HG03575 (cell line): ENCODE data around the gene HSPD1.

Experiments used
- ATAC-seq: cut with Tn5 transposase; IDR thresholded peaks from one replicate; pipeline ENCODE4 v1.9.1; 2021; ENCODE audit not compliant: unreplicated experiment, insufficient number of reproducible peaks, low FRiP score; ENCODE audit errors: extremely low read depth

Gene HSPD1

DNA sequence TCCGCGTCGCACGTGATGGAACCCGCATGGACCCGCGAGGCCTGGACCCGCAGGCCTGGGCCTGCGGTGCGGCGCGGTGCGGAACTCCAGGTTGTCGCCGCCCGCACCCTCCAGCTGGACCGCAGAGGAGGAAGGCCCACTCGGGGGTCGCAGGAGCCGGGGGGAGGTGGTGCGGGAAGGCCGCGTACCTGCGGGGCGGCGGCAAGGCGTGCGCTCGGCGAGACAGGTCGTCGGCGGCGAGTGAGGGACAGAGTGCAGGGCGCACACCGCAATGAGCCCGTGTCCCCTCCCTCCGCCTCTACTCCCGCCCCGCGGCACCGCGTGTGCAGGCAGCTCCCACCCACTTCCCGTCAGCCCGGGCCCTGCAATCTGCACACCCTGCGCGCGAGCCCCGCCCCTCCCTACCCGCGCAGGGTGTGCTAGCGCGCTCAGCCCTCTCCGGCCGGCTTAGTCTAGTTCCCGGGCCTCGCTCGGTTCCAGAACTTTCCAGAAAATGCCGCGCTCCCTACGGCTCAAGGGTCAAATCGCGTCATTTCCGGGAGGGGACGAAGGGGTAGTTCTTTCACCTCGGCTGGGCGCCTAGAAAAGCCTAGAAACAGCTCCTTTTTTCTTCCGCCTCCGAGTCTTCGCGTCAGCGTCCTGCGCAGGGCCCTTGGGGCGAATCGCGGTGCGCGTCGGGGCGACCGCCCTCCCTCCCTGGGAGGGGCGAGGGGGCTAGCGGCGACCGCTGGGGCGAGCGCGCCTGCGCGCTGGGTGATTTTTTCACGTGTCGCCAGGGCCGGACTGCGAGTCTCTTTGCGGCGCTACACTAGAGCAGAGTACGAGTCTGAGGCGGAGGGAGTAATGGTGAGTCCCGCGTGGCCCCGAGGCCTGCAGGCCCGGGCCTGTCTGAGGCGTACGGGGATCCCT lies at the start of gene HSPD1, which contains the start of gene HSPE1:
Gene HSPD1 (minus strand): TSS at position 247 of the 909 bp plus-strand sequence. CDS start 992 bp downstream, outside the sequence.
Gene HSPE1 (plus strand): TSS at position 786 of the 909 bp plus-strand sequence. CDS start 58 bp downstream, at position 844.
- ATAC-seq, result peak; percentile 74

DNA sequence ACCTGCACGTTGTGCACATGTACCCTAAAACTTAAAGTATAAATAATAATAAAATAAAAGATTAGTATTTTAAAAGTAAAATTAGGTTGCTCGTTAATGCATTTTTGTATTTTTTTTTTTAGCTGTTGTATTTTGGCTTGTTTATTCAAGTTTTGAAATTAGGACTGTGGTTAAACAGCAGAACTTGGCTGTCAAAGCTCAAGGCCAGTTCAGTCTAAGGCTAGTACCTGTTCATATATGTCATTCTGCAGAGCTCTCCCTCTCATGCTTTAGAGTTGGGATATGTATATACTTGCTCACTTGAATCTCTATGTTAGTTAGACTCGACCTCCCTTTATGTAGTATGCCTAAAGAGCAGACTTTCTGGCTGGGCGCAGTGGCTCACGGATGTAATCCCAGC lies 48.9 kb upstream of the HSPD1 start:
- no peak for ATAC-seq

DNA sequence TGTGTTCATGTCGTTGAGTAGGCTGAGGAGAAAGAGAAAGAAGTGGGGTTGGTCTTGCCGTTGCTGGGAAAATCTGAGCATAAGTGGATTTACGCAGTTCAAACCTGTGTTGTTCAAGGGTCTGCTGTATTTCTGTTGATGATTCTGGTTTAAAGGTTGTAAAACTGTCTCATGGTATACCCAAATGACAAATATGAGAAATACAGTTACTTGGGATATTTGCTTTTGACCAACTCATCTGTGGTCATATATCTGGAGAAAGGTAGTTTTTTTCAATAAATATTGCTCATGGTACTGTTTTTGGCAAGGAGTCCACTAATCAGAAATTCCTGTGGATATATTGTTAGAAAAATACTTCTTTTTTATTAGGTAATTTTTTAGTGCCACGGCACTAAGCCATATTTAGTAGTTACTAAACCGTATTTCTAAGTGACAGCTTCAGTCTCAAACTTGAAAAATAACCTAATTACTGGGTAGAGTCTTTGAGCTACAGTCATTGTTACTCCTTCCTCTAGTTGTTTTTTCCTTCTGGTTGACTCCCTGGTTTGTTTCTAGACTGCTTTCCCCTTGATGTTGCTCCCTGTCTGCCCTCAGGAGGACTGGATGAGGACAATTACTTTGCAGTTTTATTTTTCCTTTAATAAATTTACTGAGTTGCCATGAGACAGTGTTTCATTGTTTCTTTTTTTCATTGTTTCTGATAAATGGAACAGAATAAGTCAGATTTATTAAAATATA lies 47.7 kb upstream of the HSPD1 start:
- no peak for ATAC-seq

DNA sequence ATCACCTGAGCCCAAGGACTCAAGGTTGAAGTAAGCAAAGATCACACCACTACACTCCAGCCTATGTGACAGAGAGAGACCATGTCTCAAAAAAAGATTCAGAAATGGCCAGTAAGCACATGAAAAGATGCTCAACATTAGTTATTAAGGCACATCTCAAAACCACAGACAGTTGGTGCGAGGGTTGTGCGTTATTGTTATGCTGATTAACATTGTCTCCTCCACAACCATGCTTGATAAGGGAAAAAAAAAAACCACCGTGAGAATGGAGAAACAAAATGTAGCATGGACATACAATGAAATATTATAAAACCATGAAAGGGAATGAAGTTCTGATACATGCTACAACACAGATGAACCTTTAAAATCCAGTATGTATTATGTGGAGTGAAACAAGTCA lies 43.6 kb upstream of the HSPD1 start:
- no peak for ATAC-seq

DNA sequence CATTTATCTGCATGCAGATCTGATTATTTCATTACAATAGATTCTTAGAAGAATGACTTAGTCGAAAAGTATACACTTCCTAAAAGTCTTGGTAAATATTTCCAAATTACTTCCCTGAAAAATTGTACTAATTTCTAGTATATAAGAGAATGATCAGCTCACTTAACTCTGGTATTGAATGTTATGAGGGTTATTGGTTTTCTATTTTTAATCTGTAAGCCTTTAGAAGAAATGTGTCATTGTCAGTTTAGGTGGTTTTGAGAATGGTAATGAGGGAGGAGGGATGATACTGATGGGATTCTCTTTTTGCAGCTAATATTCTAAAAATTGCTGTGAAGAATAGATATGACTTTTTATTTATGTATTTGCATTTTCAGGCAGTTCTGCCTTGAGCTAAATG lies 40.1 kb upstream of the HSPD1 start:
- no peak for ATAC-seq

DNA sequence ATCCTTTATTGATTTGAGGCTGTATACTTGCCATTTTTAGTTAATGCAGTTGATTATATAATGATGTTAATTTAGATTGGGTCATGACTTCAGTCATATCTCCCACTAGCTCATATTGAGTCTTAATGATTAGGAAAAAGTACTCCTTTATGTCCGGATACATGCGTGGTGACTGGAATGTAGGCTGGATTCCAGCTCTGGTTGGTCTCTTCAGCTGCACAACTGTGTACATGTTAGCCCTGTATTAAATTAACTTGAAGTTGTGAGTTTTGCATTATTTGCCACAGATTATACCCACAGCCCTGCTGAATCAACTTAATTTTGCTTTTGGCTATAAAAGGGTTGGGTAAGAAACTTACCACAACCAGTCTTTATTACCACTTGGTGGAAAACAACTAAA lies 38.8 kb upstream of the HSPD1 start:
- ATAC-seq, result no peak

DNA sequence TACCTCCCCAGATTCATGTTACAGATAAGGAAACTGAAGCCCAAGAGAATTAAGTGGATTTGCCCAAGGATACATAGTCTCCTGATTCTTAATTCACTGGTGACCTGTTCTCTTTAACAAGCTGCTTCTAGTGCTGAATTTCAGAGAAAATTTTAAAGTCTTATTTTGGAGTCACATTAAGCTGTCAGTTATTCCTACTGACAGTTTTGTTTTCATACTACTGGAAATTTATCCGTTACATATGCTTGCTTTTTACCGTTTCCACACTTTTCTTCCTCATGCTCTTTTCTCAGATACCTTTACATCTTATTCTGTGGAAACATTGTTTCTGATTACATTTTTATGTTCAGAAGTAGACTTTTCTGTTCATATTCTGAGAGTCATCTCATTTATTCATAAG lies 17.5 kb upstream of the HSPD1 start:
- ATAC-seq, result no peak

DNA sequence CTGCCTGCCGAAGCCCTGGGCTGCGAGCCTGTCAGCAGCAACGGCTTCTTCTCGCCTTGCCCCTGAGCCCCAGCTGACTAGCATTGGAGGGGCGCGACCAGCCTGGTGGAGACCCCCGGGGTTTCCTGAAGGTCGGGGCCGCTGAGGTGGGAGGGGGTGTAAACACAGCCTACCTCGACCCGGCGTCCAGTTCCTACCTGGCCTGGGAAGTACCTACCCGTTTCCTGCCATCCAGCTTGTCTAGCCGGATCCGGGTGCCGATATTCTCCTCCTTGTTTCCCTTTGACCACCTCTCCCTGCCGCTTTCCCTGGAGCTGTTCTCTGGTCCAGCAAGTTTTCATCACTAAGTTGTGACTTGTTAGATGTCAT lies 16.7 kb upstream of the HSPD1 start:
- ATAC-seq, result no peak

DNA sequence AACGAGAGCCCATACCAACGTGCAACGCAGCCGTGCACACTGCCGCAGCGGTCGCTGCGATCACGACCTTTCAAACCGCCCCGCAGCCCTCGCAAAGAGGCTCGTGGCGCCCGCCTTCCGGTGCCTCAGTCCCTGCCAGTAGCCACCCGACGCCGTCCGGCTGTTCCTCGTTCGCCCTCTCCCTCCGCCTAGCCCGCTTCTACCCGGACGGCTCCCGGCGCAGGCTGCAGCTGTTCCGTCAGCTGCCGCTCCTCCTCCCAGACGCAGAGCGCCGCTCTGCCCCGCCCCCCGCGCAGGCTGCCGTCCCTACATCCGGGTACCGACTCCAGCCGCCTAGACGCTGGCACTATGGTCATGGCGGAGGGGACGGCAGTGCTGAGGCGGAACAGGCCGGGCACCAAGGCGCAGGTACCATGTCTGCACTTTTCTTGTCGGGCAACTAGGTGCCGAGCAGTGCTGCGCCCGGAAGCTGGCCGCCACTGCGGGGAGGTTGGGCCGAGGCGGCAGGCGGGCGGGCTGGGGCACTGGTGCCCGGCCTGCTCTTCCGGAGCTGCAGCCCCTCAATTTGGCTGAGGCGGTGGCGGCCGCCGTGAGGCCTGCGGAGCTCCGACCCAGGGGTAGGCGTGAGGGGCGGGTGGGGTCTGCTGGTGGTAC lies 16.2 kb upstream of the HSPD1 start, which contains the start of gene MOB4:
Gene MOB4 (plus strand): TSS at position 328 of the 654 bp plus-strand sequence. CDS start 21 bp downstream, at position 349.
- peak; percentile 71 for ATAC-seq

DNA sequence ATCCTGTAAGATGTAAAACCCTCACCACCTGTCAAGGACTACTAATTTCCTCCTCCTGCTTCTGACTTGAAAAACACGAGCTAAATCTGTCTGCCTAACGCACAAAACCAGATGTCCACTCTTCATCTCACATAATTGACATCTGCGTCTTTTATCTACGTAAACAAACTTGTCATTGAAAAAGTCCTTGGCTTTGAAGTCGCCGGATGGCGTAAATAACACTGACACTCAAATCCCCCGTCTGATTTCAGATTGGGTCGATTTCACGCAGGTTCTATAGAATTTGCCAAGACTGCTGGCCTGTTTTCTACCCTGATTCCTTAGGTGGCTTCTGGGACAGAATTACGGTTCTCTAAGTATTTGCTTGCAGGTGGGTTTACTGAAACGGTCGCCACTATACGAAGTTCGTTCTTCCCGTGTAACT lies 15.7 kb upstream of the HSPD1 start:
- ATAC-seq, result peak; percentile 11

DNA sequence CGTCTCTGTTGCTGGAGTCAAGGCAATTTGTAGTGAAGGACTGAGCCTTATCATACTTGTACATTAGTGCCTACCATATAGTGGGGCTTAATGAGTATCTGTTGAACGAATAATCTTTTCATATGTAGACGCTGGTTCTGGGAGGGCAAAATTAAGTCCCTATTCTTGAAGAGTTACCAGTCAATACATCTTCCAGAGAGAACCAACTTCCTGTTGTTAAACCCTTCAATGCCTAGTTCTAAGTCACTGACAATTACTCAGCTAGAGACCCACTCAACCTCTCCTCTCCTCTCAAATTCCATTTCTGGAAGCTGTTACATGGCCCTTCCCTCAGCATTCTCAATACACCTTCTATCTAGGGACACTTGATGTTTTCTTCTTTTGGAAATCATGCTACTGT lies 15.1 kb upstream of the HSPD1 start:
- no peak for ATAC-seq

DNA sequence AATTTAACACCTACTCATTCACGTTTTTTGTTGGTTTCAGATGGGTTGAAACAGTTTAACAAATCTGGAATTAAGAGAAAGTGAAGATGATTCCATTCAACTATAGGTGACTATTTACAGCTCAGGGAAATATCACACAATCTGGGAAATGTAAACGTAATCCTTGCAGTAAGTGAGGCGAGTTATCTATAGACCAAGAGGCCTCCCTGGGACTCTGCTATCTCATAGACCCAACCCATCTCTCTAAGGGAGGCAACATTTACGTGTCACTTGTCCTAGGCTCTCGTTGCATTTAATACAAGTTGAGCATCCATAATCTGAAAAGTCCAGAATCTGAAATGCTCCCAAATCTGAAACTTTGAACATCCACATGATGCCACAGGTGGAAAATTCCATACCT lies 14.3 kb upstream of the HSPD1 start:
- ATAC-seq, result no peak

DNA sequence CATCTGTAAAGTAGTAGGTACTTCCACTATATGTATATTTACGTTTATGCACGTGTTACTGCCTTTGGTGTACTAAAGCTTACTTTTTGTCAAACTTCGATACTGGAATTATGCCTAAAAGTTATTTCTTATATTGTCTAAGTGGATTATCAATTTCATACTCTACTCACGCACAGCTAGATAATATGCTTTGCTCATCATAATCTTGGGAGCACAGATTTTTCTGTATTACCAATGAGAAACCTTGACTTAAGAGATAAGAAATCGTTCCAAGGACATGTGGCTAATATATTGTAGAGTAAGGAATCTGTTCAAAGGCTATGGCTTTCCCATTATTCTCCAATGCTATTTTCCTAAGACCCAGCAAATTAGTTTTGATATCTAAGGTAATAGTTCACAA lies 7.0 kb upstream of the HSPD1 start:
- no peak for ATAC-seq

DNA sequence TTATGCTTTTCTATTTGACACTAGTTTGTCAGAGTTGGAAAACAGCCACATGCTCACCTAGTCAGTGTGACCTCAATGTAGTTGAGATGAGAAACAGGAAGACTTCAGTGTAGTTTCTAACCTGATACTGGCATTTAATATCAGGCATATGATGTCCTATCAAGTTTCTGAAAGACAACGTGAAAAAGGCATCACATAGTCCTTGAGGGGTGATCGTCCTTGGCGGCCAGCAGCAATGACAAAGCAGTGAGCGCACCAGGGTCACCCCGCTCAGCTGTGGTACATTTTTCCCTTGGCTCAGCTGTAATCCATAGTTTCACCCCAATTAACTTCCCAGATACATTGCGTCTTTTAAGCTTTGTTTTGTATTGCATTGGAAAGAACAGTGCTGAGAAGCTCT lies 4.9 kb upstream of the HSPD1 start:
- ATAC-seq, result no peak

DNA sequence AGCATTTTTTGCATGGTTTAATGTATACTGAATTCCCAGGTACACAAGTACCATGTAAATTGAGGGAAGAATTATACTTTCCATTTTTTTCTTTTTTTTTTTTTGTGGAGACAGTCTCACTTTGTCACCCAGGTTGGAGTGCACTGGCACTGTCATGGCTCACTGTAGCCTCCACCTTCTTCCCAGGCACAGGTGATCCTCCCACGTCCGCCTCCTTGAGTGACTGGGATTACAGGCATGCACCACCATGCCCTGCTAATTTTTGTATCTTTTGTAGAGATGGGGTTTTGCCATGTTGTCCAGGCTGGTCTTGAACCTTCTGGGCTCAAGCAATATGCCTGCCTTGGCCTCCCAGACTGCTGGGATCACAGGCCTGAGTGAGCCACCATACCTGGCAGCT lies 4.4 kb upstream of the HSPD1 start:
- no peak for ATAC-seq

DNA sequence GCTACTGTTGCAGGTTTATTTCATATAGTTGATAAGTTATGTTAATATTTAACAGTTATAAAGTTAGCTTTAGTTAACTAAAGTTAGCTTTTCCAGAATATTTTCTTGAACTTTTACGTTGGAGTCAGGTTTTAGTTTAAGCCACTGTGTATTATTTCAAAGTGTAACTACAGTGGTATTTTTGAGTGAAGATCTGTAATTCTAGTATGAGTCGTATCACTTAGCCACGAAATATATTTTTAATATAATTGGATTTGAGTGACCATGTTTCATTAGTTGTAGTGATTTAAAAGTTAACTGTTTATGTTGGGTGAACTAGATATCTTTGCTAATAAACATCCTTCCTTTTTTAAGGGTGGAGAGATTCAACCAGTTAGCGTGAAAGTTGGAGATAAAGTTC lies 3.0 kb upstream of the HSPD1 start:
- no peak for ATAC-seq

DNA sequence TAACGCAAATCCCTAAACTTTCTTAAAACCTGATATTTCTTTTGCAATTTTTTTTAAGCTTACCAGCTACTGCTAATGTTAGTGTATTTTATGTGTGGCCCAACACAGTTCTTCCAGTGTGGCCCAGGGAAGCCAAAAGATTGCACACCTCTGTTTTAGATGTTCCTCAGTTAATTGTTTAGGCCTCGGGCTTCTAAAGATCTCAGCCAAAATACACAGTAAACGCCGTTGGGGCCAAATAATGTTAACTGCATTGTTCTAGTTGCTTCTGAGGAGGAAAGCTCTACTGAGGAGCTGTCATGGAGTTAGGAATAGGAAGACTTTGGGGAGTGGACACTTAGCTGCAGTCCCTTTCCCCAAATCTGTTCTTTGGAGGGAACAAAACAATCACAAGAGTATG lies 2.6 kb upstream of the HSPD1 start:
- no peak for ATAC-seq

DNA sequence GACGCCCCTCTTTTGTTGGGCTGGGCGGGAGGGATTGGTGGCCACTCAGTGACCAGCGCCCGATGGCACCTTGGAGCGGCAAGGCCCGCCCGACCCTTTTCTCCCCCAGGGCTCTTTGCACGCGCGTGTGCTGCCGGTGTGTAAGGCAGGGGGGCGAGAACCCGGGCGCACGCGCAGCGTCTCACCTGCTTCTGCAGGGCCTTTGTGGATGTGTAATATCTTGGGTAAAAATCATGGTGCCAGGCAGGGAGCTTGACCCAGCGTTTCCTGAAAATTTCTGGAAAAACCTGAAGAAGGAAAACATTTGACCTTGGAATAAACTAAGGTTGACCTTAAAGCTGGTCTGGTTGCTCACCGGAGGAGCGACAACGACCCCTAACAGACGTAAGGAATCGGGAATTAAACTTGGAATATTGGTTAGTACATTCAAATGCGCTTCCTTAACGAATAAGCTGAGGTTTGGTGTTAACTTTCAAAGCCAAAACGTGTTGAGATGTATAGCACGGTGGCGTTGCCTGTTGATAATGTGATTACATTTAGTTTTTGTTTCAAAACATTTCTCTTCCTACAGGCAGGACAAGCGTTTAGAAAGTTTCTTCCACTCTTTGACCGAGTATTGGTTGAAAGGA lies 977 bp upstream of the HSPD1 start:
- ATAC-seq, result no peak

DNA sequence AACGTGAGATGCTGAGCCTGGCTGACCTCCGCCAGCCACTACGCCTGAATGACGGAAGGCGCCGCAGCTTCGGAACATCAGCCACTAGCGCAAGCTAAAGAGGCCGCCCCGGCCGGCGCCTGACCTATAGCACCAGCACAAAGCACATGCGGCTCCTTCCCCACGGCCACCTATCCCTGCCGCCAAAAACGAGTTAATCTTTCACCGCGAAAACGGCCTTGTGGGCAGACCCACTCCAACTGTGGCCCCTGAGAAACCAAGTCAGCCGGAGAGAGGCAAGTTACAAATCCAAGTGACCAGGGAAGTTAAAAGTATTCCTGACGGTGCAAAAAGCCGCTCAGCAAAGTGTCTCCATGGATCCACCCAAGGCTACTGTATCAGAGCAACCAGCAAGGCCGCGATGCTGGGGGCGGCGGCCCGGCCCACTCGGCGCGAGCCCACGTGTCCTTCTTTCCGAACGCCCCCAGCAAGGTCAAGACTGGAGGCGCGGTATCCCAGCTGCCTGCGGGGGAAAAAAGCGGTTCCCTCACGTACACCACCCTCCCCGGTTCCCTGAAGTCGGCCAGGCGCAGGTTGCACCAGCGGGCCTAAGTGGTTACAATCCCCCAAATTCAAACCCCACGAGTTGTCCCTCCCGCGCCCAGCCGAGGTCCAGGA lies 575 bp downstream of the HSPD1 start:
- ATAC-seq, result no peak
